Common myeloid progenitor, CD34-positive (primary cell): ENCODE measurements around the gene PPIE.

Experiments
- CTCF ChIA-PET: fragments of 350-600 bp; sonication (Branson Sonifier 250); formaldehyde crosslinking; loops from one replicate; lab custom pipeline; 2021; ENCODE audit warnings: antibody characterized with exemption; lab: Charles Lee
- POLR2A ChIA-PET: fragments of 350-600 bp; sonication (Branson Sonifier 250); formaldehyde crosslinking; loops from one replicate; lab custom pipeline; 2021; ENCODE audit warnings: antibody characterized with exemption; lab: Charles Lee
- DNase-seq, 3 donors: peaks; one replicate each; pipeline versions ENCODE4 v3.0.0 to v3.0.0-alpha.2; 2013
- H3K27ac ChIP-seq, 2 experiments: 1 replicate in 1 of 2; 2 replicates in 1 of 2; pipeline ENCODE4 v1.7.0; 2013; ENCODE audit warnings: inconsistent platforms in 2 of 2, low read length in 2 of 2, mild to moderate bottlenecking in 2 of 2, low read depth in 1 of 2, moderate library complexity in 1 of 2; ENCODE audit not compliant: severe bottlenecking in 2 of 2, insufficient read depth in 1 of 2, poor library complexity in 1 of 2
- H3K27me3 ChIP-seq, 5 experiments: replicated peaks in 2 of 5; 1 replicate in 3 of 5; 2 replicates in 2 of 5; pipeline versions ENCODE4 v1.6.1 to v1.7.0; 2013; ENCODE audit warnings: low read length in 4 of 5, mild to moderate bottlenecking in 2 of 5, moderate library complexity in 2 of 5, inconsistent platforms in 1 of 5; ENCODE audit not compliant: insufficient read depth in 5 of 5, control insufficient read depth in 4 of 5
- H3K36me3 ChIP-seq, 4 experiments: 1 replicate in 2 of 4; 2 replicates in 2 of 4; pipeline versions ENCODE4 v1.6.1 to v1.7.0; 2013; ENCODE audit warnings: low read length in 3 of 4, control low read depth in 1 of 4, mild to moderate bottlenecking in 1 of 4; ENCODE audit not compliant: control insufficient read depth in 4 of 4, insufficient read depth in 4 of 4
- H3K4me1 ChIP-seq, 4 experiments: 1 replicate in 3 of 4; 2 replicates in 1 of 4; pipeline versions ENCODE4 v1.6.1 to v1.7.1; 2013; ENCODE audit warnings: low read length in 3 of 4, mild to moderate bottlenecking in 3 of 4, control low read depth in 1 of 4, inconsistent platforms in 1 of 4, moderate library complexity in 1 of 4; ENCODE audit not compliant: control insufficient read depth in 4 of 4, insufficient read depth in 4 of 4; ENCODE audit errors: control extremely low read depth in 1 of 4
- H3K4me3 ChIP-seq, 7 experiments: 1 replicate in 4 of 7; 2 replicates in 3 of 7; pipeline versions ENCODE4 v1.5.1 to v1.7.0; 2013; ENCODE audit warnings: mild to moderate bottlenecking in 7 of 7, low read length in 6 of 7, moderate library complexity in 6 of 7, inconsistent platforms in 2 of 7, low read depth in 2 of 7, control low read depth in 1 of 7; ENCODE audit not compliant: insufficient read depth in 4 of 7, control insufficient read depth in 1 of 7; ENCODE audit errors: extremely low read depth in 1 of 7
- H3K9me3 ChIP-seq, 5 experiments: 1 replicate in 4 of 5; 2 replicates in 1 of 5; pipeline versions ENCODE4 v1.6.1 to v1.7.1; 2013; ENCODE audit warnings: low read length in 4 of 5, mild to moderate bottlenecking in 2 of 5, inconsistent platforms in 1 of 5, low read depth in 1 of 5, moderate library complexity in 1 of 5; ENCODE audit not compliant: control insufficient read depth in 4 of 5, insufficient read depth in 2 of 5; ENCODE audit errors: control extremely low read depth in 1 of 5
- WGBS: methylation state at CpG from one replicate; pipeline ENCODE4 v1.1.5; 2013; ENCODE audit not compliant: insufficient coverage; 5-methylcytosine and 5-hydroxymethylcytosine counted together

PPIE gene

DNA sequence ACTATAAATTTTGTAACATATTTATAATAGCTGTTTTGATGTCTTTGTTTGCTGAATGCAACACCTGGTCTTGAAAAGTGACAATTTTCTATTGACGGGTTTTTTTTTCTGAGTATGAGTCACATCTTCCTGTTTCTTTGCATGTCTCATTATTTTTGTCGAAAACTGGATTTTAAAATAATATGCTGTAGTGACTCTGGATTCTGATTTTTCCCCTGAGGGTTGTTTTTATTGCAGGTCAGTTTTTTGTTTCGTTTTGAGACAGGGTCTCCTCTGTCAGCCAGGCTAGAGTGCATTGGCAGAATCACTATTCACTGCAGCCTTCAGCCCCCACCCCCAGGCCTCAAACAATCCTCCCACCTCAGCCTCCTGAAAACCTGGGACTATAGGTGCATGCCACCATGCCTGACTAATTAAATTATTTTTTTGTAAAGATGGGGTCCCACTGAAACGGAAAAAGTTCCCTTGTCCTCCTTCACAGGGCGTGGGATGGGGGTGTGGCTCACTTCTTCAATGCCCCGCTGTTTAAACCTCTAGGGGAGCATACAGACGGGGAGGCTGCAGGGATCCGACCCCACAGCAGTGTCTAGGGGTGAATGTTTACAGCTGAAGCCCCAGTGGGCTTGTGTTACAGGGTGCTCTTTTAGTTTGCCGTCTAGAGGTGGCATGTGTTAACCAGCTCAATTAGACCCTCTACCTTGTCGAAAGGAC lies 11.3 kb upstream of the PPIE start:
- no peak overlapping the region for H3K4me3 ChIP-seq
- 39% methylated on average over 9 of the region's 10 CpGs for WGBS
- no peak overlapping the region for H3K27ac ChIP-seq
- no peaks in the 10 kb centered on the region for H3K36me3 ChIP-seq
- peak in 2 of 3 donors; percentile 21 to 42 for DNase-seq
- peaks cover 0 to 5% (median 0%) of the 10 kb centered on the region in 5 experiments for H3K9me3 ChIP-seq
- ChIA-PET CTCF (interaction anchor here (0.7 kb wide), 2 partner anchors 8 to 638 kb away, joined by 3 read pairs; no protein-coding TSS in a partner anchor), POLR2A (no interaction called here)
- peaks cover 19 to 70% (median 29%) of the 10 kb centered on the region in 5 experiments for H3K27me3 ChIP-seq
- no peaks in the 10 kb centered on the region for H3K4me1 ChIP-seq

DNA sequence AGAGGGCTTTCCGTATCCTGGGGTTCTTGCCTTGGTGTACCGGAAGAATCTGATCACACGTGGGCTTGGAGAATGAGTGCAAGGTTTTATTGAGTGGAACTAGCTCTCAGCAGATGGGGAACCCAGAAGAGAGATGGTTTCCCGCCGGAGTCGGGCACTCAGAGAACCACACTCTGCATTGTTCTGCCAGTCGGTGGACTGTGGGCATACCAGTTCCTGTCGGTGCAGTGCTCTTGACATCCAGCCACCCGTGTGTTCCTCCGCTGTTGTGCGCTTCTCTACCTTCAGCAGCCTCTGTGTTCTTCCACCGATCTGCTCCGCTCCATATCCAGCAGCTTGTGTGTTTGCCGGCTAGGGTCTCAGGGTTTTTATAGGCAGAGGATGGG lies 10.8 kb upstream of the PPIE start:
- ChIA-PET CTCF (no interaction called here), POLR2A (no interaction called here)
- Histone ChIP-seq H3K36me3 (no peaks in the 10 kb centered on the region), H3K4me1 (no peaks in the 10 kb centered on the region), H3K4me3 (no peak overlapping the region), H3K27me3 (peaks cover 22 to 75% (median 32%) of the 10 kb centered on the region in 5 experiments), H3K27ac (no peak overlapping the region), H3K9me3 (peaks cover 0 to 5% (median 0%) of the 10 kb centered on the region in 5 experiments)
- no peak for DNase-seq
- 59% methylated on average over 13 of the region's 14 CpGs for WGBS

DNA sequence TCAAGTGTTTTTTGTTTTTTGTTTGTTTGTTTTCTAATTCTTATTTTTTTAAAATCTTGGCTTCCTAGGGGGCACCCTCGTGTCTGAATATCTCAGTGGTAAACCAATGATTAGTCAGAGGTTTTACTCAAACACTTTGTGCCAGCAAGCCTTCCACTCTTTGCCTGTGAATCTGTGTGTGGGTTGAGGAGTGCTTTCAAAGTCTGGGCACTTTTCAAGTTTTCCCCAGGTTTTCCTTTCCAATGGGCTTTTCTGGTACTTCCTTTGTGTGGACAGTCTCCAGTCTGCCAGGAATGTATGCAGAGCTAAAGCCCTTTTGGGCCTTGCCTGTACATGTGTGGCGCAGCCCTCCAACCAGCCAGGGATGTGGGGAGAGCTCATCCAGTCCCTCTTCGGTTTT lies 9.7 kb upstream of the PPIE start:
- Histone ChIP-seq H3K36me3 (no peaks in the 10 kb centered on the region), H3K9me3 (peaks cover 0 to 5% (median 0%) of the 10 kb centered on the region in 5 experiments), H3K4me3 (no peak overlapping the region), H3K27me3 (peaks cover 27 to 84% (median 34%) of the 10 kb centered on the region in 5 experiments), H3K27ac (no peak overlapping the region), H3K4me1 (no peaks in the 10 kb centered on the region)
- 90% methylated on average over 2 of the region's 3 CpGs for WGBS
- ChIA-PET CTCF (no interaction called here), POLR2A (no interaction called here)
- no peak for DNase-seq

- peaks cover 23 to 81% (median 33%) of the 10 kb centered on the region in 5 experiments for H3K27me3 ChIP-seq
- CTCF ChIA-PET, result no interaction called here
- POLR2A ChIA-PET, result no interaction called here
- 89% methylated on average over 2 of the region's 4 CpGs for WGBS
- H3K9me3 ChIP-seq, result peaks cover 0 to 5% (median 0%) of the 10 kb centered on the region in 5 experiments
- DNase-seq, result no peak
- H3K36me3 ChIP-seq, result no peaks in the 10 kb centered on the region
- H3K27ac ChIP-seq, result no peak overlapping the region
- H3K4me3 ChIP-seq, result no peak overlapping the region
- H3K4me1 ChIP-seq, result no peaks in the 10 kb centered on the region
Measured at GRCh38 chr1:39729842-39730241, 8.8 kb upstream of the PPIE start.

DNA sequence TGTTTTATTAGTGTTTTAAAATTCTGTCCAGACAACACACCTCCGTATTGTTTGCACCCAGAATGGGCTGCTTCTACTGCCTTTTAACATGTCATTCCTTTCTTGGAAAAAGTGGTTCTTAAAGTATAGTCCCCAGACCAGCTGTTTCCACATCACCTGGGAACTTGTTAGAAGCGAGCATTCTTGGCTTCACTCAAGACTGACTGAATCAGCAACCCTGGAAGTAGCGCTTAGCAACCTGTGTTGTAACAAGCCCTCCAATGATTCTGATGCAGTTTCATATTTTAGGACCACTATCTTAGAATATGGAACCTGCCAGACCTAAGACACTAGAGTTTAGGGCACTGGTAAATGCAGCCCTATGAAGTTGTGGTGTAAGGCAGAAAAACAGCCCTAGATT lies 6.0 kb upstream of the PPIE start:
- Histone ChIP-seq H3K27me3 (peaks cover 13 to 63% (median 29%) of the 10 kb centered on the region in 5 experiments), H3K36me3 (no peaks in the 10 kb centered on the region), H3K4me3 (no peak overlapping the region), H3K9me3 (peaks cover 0 to 5% (median 0%) of the 10 kb centered on the region in 5 experiments), H3K4me1 (no peaks in the 10 kb centered on the region), H3K27ac (no peak overlapping the region)
- ChIA-PET CTCF (interaction anchor here (1.3 kb wide), 1 partner anchor 67 kb away, joined by 3 read pairs; no protein-coding TSS in a partner anchor), POLR2A (no interaction called here)
- WGBS, result 74% methylated on average over 3 of the region's 3 CpGs
- DNase-seq, result no peak

DNA sequence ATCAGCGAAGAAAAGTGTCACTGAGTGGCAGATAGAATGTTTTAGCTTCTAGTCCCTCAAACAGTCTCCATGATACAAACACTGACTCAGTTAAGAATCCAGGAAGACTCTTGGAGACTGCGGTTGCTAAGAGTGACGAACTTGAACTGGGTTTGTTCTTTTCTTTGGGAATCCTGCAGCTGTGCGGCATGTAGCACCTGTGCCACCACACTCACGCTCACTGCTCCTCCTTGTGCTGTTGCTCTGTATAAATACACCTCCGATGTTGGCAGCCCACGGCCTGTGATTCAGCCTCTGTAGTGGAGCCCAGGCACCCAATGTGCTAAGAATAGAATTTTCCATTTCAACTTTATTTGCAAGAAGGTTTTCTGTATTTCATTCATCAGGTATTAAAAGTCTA lies 5.5 kb upstream of the PPIE start:
- CTCF ChIA-PET, result interaction anchor here (1.2 to 1.3 kb wide), 2 partner anchors 8 to 66 kb away, joined by 3 to 4 read pairs; no protein-coding TSS in a partner anchor
- WGBS, result 92% methylated on average over 6 of the region's 7 CpGs

GRCh38 chr1:39735731-39736130 lies 3.0 kb upstream of the PPIE start:
- Histone ChIP-seq H3K27me3 (peaks cover 5 to 40% (median 17%) of the 10 kb centered on the region in 5 experiments), H3K27ac (no peak overlapping the region), H3K36me3 (peaks cover 0 to 9% (median 3%) of the 10 kb centered on the region in 4 experiments), H3K4me3 (no peak overlapping the region), H3K4me1 (peaks cover 5 to 15% (median 10%) of the 10 kb centered on the region in 4 experiments), H3K9me3 (peaks cover 0 to 1% (median 0%) of the 10 kb centered on the region in 5 experiments)
- WGBS, result 100% methylated on average over 1 of the region's 3 CpGs
- CTCF ChIA-PET, result interaction anchor here (0.6 kb wide), 1 partner anchor 9 kb away, joined by 3 read pairs; no protein-coding TSS in a partner anchor
- POLR2A ChIA-PET, result interaction anchor here (0.5 kb wide), 1 partner anchor 521 kb away, joined by 4 read pairs; no protein-coding TSS in a partner anchor
- DNase-seq, result no peak

More for the DNA sequence above, 5.5 kb upstream of the PPIE start:
- no peaks in the 10 kb centered on the region for H3K36me3 ChIP-seq
- H3K9me3 ChIP-seq, result peaks cover 0 to 1% (median 0%) of the 10 kb centered on the region in 5 experiments
- peaks cover 13 to 59% (median 26%) of the 10 kb centered on the region in 5 experiments for H3K27me3 ChIP-seq
- no peaks in the 10 kb centered on the region for H3K4me1 ChIP-seq
- POLR2A ChIA-PET, result no interaction called here
- no peak overlapping the region for H3K27ac ChIP-seq
- DNase-seq, result no peak
- no peak overlapping the region for H3K4me3 ChIP-seq
